ENCODE data around the gene KCNIP1. TPM values are rescaled to one million over a fixed set of nuclear protein-coding genes. Genes with fewer than 3 reads are reported as not detected.

Gene KCNIP1
- total and polyA plus RNA-seq, 9 of the 15 experiments (the other 6 are each of a cell fraction or from before 2014, with no cell fraction given) = not detected

DNA sequence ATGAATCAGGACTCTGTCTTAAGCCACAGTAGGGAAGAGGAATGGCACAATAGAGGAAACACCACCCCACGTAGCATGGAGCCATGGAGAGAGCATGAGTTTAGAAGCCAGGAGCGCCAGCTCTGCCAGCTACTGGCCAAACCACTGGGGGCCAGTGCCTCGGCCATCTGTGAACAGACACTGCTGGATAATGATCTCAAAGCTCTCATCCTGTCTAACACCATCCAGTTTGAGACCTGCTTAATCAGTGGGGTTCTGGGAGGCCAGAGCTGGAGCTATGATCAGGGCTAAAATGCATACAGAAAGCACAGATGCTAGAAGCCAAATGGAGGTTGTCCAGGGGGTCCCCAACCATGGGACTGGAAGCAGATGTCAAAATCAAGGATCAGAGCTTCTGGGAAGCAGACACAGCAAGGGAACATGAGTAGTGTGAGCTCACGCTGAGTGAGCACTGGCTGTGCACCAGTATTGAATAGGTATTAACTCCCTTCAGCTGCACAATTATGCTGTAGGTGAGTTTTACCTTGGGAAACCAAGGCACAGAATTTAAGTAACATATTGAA, 92.7 kb downstream of the KCNIP1 start:
- DNase-seq (ENCODE audit: extremely low read depth in 1 of 4, low spot score in 3 of 4) (no peak), ATAC-seq (no peak), FAIRE-seq (no peak)
- Histone ChIP-seq H3K4me2 (ENCODE audit: insufficient read depth, low read length) (no peak overlapping the region), H3K4me1 (replicated peaks in 1 of 2; ENCODE audit: control insufficient read depth in 2 of 2, insufficient read depth in 2 of 2, low read length in 2 of 2) (no peaks in the 10 kb centered on the region), H3K9ac (ENCODE audit: insufficient read depth in 1 of 2, low read depth in 2 of 2, low read length in 2 of 2) (no peak overlapping the region), H3K9me3 (replicated peaks; ENCODE audit: control insufficient read depth, insufficient read depth, low read depth, low read length) (no peaks in the 10 kb centered on the region), H4K20me1 (replicated peaks; ENCODE audit: control insufficient read depth, insufficient read depth, low read length) (no peaks in the 10 kb centered on the region; the same call in none of the 2 replicates), H3K27me3 (ENCODE audit: control insufficient read depth in 2 of 2, insufficient read depth in 2 of 2, low read length in 2 of 2) (peaks cover 0 to 25% of the 10 kb centered on the region in 2 experiments; a peak in 2 of 5 replicates), H3K27ac (ENCODE audit: extremely low read depth, low read depth, low read length) (no peak overlapping the region), H3K9me1 (ENCODE audit: control insufficient read depth, insufficient read depth, low read length) (no peaks in the 10 kb centered on the region), H3K36me3 (ENCODE audit: control insufficient read depth, insufficient read depth, low read length) (no peaks in the 10 kb centered on the region), H3K4me3 (no peak overlapping the region), H3K79me2 (ENCODE audit: control insufficient read depth, insufficient read depth, low read length) (no peaks in the 10 kb centered on the region), H2AFZ (ENCODE audit: low read depth, low read length) (no peak overlapping the region)
- no peak for TF ChIP-seq NFE2L1 (tag; IDR thresholded peaks at IDR 0.05; ENCODE audit: borderline replicate concordance, low read depth)
- in situ Hi-C loops (cut with MboI) = no loop called here
- no TSS peak for BruUV-seq (replicated peaks)
- ChIA-PET POLR2A (no interaction called here), CTCF (ENCODE audit: low intra/inter-chr PET ratio) (no interaction called here)
- intact Hi-C loops (cut with micrococcal nuclease) = no loop called here
- 0% methylated on average over 4 of the region's 4 CpGs for WGBS (ENCODE audit: insufficient coverage, low coverage, missing lambda C conversion rate)

GRCh38 chr5:170597109-170597751, 93.4 kb downstream of the KCNIP1 start:
- no peaks in the 10 kb centered on the region for H3K36me3 ChIP-seq (ENCODE audit: control insufficient read depth, insufficient read depth, low read length)
- 2% methylated on average over 9 of the region's 9 CpGs for WGBS (ENCODE audit: insufficient coverage, low coverage, missing lambda C conversion rate)
- H3K4me2 ChIP-seq (ENCODE audit: insufficient read depth, low read length) = no peak overlapping the region
- in situ Hi-C loops (cut with MboI) = no loop called here
- H3K79me2 ChIP-seq (ENCODE audit: control insufficient read depth, insufficient read depth, low read length) = no peaks in the 10 kb centered on the region
- H4K20me1 ChIP-seq (replicated peaks; ENCODE audit: control insufficient read depth, insufficient read depth, low read length) = no peaks in the 10 kb centered on the region; the same call in none of the 2 replicates
- intact Hi-C loops (cut with micrococcal nuclease) = no loop called here
- H3K9ac ChIP-seq (ENCODE audit: insufficient read depth in 1 of 2, low read depth in 2 of 2, low read length in 2 of 2) = no peak overlapping the region
- ATAC-seq = no peak
- peaks cover 0 to 32% of the 10 kb centered on the region in 2 experiments; a peak in 2 of 5 replicates for H3K27me3 ChIP-seq (ENCODE audit: control insufficient read depth in 2 of 2, insufficient read depth in 2 of 2, low read length in 2 of 2)
- BruUV-seq (replicated peaks) = no TSS peak
- TF ChIP-seq CBFA2T3 (IDR thresholded peaks at IDR 0.05) (no peak), REST (IDR thresholded peaks at IDR 0.05; ENCODE audit: borderline replicate concordance) (peak; percentile 31; the same call in 1 of the 2 replicates), REST (CRISPR knock-in tag; IDR thresholded peaks at IDR 0.05; ENCODE audit: low read depth) (no peak)
- H3K9me3 ChIP-seq (replicated peaks; ENCODE audit: control insufficient read depth, insufficient read depth, low read depth, low read length) = no peaks in the 10 kb centered on the region
- H3K27ac ChIP-seq (ENCODE audit: extremely low read depth, low read depth, low read length) = no peak overlapping the region
- CTCF ChIA-PET (ENCODE audit: low intra/inter-chr PET ratio) = no interaction called here
- POLR2A ChIA-PET = no interaction called here
- no peak for FAIRE-seq
- H3K4me3 ChIP-seq = no peak overlapping the region
- no peak for DNase-seq (ENCODE audit: extremely low read depth in 1 of 4, low spot score in 3 of 4)
- H3K4me1 ChIP-seq (replicated peaks in 1 of 2; ENCODE audit: control insufficient read depth in 2 of 2, insufficient read depth in 2 of 2, low read length in 2 of 2) = no peaks in the 10 kb centered on the region
- no peak overlapping the region for H2AFZ ChIP-seq (ENCODE audit: low read depth, low read length)
- no peaks in the 10 kb centered on the region for H3K9me1 ChIP-seq (ENCODE audit: control insufficient read depth, insufficient read depth, low read length)
